ENCODE results near the gene RSPO1. TPM values are rescaled to one million over a fixed set of nuclear protein-coding genes. Genes with fewer than 3 reads are reported as not detected.

RSPO1 gene
- total RNA-seq, 1 experiment from 2014 or later, result 0.18 TPM

DNA sequence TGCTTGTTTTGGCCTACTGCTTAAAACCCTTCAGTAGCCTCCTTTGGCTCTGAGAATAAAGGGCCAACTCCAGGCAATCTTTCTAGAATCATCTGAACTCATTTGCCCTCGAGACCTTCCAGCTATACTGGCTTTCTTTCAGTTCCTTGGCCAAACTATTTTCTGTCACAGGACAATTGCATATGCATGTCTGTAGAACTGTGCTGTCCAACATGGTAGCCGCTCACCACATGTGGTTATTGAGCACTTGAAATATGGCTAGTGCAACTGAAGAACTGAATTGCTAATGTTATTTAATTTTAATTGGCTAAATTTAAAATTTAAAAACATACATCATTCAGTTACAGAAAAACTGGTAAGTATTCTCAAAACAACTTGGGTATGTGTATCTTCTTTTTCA lies 24.7 kb downstream of the RSPO1 start:
- intact Hi-C loops (cut with micrococcal nuclease; ENCODE audit: unreplicated experiment) (no loop called here), in situ Hi-C loops (cut with HindIII; ENCODE audit: low pct_unique_long_range_greater_than_20kb, low sequenced_read_pairs) (no loop called here)
- ChIA-PET CTCF (no interaction called here), POLR2A (no interaction called here)
- Histone ChIP-seq H3K27me3 (ENCODE audit: control insufficient read depth, insufficient read depth, low read length) (peaks cover 7% of the 10 kb centered on the region; the same call in 1 of the 2 replicates), H3K9me3 (ENCODE audit: control insufficient read depth, insufficient read depth, low read depth, low read length) (no peaks in the 10 kb centered on the region), H3K4me3 (ENCODE audit: low read depth in 2 of 2, low read length in 2 of 2) (no peak overlapping the region), H3K4me1 (ENCODE audit: control insufficient read depth, insufficient read depth, low read length) (no peaks in the 10 kb centered on the region), H3K36me3 (ENCODE audit: control insufficient read depth, insufficient read depth, low read length) (no peaks in the 10 kb centered on the region), H3K27ac (ENCODE audit: low read length) (no peak overlapping the region)
- TF ChIP-seq TCF7L2 (IDR thresholded peaks at IDR 0.05; ENCODE audit: low read depth, low read length) (no peak), POLR2AphosphoS5 (IDR thresholded peaks at IDR 0.05; ENCODE audit: low read depth, low read length) (no peak)
- TF ChIP-seq, protein P1, sequence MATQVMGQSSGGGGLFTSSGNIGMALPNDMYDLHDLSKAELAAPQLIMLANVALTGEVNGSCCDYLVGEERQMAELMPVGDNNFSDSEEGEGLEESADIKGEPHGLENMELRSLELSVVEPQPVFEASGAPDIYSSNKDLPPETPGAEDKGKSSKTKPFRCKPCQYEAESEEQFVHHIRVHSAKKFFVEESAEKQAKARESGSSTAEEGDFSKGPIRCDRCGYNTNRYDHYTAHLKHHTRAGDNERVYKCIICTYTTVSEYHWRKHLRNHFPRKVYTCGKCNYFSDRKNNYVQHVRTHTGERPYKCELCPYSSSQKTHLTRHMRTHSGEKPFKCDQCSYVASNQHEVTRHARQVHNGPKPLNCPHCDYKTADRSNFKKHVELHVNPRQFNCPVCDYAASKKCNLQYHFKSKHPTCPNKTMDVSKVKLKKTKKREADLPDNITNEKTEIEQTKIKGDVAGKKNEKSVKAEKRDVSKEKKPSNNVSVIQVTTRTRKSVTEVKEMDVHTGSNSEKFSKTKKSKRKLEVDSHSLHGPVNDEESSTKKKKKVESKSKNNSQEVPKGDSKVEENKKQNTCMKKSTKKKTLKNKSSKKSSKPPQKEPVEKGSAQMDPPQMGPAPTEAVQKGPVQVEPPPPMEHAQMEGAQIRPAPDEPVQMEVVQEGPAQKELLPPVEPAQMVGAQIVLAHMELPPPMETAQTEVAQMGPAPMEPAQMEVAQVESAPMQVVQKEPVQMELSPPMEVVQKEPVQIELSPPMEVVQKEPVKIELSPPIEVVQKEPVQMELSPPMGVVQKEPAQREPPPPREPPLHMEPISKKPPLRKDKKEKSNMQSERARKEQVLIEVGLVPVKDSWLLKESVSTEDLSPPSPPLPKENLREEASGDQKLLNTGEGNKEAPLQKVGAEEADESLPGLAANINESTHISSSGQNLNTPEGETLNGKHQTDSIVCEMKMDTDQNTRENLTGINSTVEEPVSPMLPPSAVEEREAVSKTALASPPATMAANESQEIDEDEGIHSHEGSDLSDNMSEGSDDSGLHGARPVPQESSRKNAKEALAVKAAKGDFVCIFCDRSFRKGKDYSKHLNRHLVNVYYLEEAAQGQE (IDR thresholded peaks at IDR 0.05; ENCODE audit: insufficient read depth in 1 of 2, low read depth in 2 of 2, low read length in 1 of 2), result no peak
- TF ChIP-seq, protein P2, sequence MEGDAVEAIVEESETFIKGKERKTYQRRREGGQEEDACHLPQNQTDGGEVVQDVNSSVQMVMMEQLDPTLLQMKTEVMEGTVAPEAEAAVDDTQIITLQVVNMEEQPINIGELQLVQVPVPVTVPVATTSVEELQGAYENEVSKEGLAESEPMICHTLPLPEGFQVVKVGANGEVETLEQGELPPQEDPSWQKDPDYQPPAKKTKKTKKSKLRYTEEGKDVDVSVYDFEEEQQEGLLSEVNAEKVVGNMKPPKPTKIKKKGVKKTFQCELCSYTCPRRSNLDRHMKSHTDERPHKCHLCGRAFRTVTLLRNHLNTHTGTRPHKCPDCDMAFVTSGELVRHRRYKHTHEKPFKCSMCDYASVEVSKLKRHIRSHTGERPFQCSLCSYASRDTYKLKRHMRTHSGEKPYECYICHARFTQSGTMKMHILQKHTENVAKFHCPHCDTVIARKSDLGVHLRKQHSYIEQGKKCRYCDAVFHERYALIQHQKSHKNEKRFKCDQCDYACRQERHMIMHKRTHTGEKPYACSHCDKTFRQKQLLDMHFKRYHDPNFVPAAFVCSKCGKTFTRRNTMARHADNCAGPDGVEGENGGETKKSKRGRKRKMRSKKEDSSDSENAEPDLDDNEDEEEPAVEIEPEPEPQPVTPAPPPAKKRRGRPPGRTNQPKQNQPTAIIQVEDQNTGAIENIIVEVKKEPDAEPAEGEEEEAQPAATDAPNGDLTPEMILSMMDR (IDR thresholded peaks at IDR 0.05), result no peak
- DNase-seq (ENCODE audit: low read depth, low spot score) (no peak), ATAC-seq (no peak)
- BruUV-seq (replicated peaks), result no TSS peak

DNA sequence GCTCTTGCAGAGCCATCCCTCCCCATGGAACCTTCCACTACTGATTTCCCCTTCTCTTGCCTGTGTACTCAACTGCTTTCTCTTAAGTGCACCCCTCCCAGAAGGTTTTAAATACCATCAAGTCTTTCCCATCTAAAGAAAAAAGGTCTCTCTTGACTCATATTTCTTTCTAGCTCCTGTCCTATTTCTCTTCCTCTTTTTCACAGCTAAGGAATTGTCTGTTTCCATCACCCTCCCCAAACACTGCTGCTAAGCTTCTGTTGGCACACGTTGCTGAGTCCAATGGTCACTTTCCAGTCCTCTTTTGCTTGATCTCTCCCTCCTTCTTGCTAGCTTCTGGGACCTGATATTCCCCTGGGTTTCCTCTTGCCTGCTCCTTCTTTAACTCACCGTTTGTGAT lies 25.7 kb downstream of the RSPO1 start:
- Histone ChIP-seq H3K4me3 (ENCODE audit: low read depth in 2 of 2, low read length in 2 of 2) (no peak overlapping the region), H3K27me3 (ENCODE audit: control insufficient read depth, insufficient read depth, low read length) (peaks cover 7% of the 10 kb centered on the region; the same call in 1 of the 2 replicates), H3K9me3 (ENCODE audit: control insufficient read depth, insufficient read depth, low read depth, low read length) (no peaks in the 10 kb centered on the region), H3K27ac (ENCODE audit: low read length) (no peak overlapping the region), H3K36me3 (ENCODE audit: control insufficient read depth, insufficient read depth, low read length) (no peaks in the 10 kb centered on the region), H3K4me1 (ENCODE audit: control insufficient read depth, insufficient read depth, low read length) (no peaks in the 10 kb centered on the region)
- DNase-seq (ENCODE audit: low read depth, low spot score), result no peak
- TF ChIP-seq, protein P1 (IDR thresholded peaks at IDR 0.05; ENCODE audit: insufficient read depth in 1 of 2, low read depth in 2 of 2, low read length in 1 of 2), result no peak
- TF ChIP-seq SIN3A (IDR thresholded peaks at IDR 0.05; ENCODE audit: borderline replicate concordance, insufficient read depth, low read depth, low read length), result no peak
- TF ChIP-seq, protein P2 (IDR thresholded peaks at IDR 0.05), result no peak
- no peak for TF ChIP-seq POLR2AphosphoS5 (IDR thresholded peaks at IDR 0.05; ENCODE audit: low read depth, low read length)
- no peak for TF ChIP-seq TCF7L2 (IDR thresholded peaks at IDR 0.05; ENCODE audit: low read depth, low read length)
- CTCF ChIA-PET, result interaction anchor here (0.6 kb wide), 1 partner anchor 1559 kb away, joined by 3 read pairs; no protein-coding TSS in a partner anchor
- POLR2A ChIA-PET, result no interaction called here
- intact Hi-C loops (cut with micrococcal nuclease; ENCODE audit: unreplicated experiment) (no loop called here), in situ Hi-C loops (cut with HindIII; ENCODE audit: low pct_unique_long_range_greater_than_20kb, low sequenced_read_pairs) (no loop called here)
- no TSS peak for BruUV-seq (replicated peaks)
- no peak for ATAC-seq

Measured in Panc1 (cell line).